Measurements from ENCODE around the gene MBP.
A peak's percentile ranks its signal among the peaks of the same experiment; 100 is the strongest.

Gene MBP

DNA sequence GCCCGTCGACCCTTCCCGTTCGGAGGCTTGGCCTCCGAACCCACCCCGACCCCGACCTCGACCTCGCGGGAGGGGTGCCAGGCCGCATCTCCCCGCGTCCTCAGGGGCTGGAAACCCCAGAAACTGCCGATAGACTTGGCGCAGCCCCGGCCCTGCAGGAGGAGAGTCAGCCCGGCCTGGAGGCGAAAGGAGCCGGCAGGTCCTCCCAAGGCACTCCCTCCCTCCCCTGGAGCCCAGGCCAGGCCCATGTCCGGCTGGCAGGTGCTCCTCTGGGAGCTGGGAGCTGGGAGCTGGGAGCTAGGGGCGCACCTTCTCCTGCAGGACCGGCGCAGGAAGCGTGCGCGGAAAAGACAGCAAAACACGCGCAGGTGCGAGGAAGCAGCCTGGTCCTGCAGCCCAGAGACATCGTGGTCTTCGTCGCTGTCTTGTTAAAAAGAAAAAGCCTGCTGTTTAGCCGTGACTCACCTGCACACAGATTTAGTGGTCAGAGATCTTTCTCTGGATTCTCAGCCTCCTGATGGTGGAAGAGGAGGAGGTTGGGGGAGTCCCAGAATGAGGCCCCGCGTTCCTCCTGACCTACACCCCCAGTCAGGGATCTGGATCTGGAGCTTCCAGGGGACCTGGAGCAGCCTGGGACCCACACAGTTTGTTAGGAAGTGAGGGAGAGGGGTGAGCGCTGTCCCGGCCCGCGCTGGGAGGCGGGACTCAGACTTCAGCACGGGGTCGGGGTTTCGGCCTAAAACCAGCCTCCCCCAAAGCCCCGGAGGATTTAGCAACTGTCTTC is 660 bp upstream of the MBP start:
- peak; percentile 60 for DNase-seq

DNA sequence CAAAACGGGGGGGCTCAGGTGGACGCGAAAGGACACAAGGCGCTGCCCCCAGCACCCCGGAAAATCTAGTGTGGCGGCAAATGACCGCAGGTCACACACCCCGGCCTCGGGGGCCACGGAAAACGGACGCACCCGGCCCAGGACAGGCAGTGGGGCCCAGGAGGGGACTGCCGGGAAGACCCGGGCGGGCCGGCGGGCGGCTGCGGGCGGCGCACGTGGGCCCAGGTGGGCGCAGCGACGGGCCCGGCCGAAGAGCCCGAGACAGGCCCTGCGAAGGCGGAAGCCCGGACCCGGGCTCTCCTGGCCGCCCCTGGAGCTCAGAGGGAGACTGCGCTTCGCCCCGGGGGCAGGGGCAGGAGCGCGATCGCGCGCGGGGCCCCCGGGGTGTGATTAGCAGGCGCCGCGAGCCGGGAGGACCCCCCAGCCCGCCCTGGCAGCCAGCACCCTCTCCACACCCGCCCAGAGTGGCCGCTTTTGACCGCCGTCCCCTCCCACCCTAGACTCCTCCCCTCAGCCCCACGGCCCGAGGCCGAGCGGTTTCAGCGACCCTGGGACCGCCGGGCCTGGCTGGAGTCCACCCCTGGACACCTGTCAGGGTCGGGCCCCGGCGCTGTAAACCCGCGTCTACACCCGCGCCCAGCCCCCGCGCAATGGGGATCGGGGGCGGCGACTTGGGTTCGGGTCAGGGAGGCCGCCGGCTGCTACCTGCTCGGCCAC is 773 bp downstream of the MBP start:
- peak; percentile 30 for DNase-seq

DNA sequence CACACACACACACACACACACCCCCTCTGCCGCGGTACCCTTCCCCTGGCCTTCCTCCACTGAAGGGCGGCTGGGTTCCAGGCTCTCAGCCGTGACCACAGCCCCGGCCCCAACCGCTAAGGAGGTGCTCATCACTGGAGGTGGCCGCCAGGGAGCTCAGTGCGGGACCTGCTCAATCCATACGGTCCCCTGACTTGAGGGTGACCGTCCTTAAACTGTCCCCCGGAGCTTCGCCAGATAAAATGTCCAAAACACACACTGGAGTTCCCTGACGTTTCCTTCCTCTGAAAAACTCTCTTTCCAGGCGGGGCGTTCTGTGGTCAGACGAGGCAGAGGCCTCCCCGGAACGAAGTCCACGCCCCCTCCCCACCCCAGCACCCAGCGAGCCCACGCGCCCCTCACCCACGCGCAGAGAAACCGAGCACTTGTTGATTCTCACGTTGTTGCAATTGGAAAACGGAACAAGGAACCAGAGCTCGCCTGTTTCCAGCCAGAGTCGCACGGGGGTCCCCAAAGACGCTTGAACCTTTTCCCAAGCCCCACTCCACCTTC is 1.4 kb downstream of the MBP start:
- DNase-seq: no peak

DNA sequence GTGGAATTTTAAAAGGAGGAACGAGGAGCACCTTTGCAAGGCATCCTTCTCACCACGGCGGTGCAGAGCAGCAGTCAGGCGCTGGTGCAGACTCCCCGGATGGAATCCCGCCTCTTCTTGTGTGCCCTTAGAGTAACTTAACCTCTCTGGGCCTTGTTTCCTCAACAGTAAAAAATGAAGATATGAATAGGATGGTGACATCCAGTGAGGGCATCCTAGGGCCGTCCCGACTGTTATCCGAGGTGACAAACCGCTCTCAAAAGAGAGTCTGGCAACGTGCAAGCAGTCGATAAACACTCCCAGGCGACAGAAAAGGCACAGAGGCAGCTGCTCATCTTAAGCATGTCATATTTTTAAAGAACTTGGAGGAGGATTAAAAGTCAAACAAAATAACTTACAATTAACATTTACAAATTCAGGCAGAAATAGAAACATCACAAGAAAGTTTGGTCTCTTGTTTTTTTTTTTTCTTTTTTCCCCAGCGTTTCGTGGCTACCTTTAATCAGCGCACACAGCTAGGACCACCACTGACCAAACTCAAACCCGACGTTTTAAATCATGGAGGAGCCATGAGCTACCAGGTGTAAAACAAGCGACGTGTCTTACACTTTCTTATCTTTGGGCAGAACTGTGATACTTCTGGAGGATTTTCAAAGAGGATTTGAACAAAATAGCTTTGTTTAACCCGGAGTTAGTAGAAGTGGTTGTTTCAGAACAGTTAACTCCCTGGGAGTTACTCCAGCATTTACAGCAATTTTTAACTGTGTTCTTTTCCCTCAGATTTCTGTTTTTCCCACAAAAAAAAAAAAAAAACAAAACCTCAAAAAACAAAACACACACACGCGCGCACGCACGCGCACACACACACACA is 2.1 kb downstream of the MBP start:
- DNase-seq: no peak

DNA sequence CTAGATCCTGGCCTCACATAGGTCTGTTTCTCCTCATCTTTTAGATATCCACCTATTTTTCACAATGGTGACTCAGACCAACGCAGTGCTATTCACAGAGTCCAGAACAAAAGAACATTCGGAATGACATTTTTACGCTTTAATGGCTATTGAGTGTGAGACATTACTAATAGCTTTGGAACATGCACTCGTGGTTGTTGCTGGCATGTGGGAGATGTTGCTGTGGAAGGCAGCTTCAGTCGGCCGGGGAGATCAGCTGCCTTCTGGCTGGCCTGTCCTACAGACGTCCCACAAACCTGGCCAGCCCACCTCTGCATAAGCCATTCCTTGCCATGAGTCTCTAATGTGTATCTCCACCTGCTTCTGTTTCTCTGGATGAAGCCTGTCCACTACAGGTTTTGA is 3.4 kb downstream of the MBP start:
- DNase-seq: no peak

DNA sequence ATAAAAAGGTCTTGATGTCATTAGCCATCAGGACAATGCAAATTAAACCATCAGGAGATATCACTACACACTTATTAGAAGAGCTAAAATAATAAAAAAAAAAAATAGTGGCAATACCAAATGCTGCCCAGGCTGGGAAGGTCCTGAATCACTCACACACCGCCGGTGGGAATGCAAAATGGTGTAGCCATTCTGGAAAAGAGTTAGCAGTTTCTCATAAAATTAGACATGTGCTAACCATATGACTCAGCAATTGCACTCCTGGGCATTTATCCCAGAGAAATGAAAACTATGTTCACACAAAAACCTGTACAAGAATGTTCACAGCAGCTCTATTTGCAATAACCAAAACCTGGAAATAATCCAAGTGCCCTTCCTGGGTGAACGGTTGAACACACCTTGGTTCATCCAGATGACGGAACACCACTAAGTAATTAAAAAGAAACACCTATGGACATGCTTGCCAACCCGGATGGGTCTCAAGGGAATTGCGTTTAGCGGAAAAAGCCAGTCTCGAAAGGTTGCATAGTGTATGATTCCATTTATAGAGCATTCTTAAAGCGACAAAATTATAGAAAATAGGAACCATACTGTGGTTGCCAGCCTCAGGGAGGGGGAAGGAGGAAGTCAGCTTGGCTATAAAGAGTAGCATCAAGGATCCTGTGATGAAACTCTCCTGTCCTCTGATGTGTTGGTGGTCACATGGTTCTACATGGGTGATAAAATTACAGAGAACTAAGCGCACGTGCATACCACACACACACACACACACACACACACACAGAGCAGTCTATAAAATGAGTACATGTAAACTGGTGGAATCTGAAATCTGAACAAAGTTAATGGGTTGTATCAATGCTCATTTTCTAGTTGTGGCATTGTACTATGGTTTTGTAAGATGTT is 4.6 kb downstream of the MBP start:
- no peak for DNase-seq

DNA sequence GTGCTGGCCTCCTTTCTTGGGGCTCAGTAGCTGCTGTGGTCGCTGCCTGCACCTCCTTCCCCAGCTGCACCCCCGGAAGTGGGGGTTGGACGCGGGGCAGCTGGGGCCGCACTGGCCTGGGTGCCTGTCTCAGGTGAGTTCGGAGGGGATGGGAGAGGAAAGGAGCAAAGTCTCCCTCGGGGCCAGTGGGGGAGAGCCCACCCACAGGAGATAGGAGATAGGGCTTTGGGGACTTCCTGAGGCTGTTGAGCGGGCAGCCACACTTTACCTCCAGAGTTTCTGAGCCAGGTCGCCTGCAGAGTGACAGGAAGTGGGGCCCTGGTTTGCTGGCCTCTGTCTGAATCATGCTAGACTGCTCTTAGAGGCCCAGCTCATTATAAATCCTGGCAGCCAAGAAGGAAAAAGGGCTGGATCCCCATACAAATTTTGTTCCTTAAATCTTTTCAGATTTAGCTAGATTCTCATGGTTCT is 8.1 kb downstream of the MBP start:
- no peak for DNase-seq

DNA sequence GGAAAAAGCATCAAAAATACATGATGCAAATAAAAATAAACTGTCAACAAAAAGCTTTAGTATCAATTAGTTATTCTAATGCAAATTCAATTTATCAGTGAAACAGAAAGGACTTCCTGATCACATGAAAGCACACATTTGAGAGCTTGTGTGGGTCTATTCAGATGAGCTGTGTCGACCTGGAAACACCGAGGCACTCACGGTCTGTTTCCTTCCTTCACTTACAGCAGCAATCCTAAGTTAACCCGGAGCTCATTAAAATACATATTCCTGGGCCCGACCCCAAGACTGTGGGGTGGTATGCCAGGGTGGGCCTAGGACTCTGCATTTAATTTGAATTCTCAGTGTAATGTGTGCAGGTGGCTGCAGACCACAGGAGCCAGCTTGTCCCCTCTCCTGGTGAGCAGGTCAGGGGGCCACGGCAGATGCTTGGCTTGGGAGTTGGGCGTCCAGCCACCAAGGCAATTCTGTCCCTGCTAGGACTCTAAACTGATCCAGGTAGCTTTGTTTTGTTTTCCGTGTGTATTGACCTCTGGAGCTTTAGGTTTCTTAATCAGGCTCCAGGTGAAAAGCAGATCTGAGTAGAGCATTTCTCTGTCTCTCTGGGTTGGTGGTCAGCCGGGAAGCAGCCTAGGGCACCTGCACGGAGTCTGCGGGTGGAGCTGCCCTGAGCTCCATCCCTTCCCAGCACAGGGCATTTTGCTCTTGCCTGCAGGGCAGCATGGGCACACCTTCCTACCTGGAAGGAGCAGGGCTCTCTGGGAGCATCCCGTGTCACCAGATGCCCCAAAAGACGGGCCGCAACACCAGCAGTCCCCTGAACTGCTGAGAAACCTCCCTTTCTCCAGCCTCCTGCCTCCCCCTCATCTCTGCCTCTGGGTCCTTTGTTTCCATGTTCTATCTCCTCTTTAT is 9.0 kb downstream of the MBP start:
- DNase-seq: no peak

DNA sequence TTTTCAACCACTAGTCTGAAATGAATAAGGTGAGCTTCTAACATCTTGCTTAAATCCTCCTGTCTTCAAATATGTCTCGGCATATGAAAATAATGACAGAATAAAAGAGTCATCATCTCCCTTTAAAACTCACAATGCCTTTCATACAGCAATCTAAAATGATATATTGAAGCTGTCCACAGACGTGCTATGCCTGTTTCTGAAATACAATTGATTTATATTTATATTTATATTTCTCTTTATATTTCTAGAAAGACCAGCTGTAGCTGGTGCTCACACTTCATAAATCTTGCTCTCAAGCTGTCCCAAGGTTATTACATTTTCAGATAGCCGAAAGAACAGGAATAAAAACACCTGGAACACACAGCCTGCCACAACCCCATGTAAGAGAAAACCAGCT is 11.1 kb downstream of the MBP start:
- DNase-seq: no peak

DNA sequence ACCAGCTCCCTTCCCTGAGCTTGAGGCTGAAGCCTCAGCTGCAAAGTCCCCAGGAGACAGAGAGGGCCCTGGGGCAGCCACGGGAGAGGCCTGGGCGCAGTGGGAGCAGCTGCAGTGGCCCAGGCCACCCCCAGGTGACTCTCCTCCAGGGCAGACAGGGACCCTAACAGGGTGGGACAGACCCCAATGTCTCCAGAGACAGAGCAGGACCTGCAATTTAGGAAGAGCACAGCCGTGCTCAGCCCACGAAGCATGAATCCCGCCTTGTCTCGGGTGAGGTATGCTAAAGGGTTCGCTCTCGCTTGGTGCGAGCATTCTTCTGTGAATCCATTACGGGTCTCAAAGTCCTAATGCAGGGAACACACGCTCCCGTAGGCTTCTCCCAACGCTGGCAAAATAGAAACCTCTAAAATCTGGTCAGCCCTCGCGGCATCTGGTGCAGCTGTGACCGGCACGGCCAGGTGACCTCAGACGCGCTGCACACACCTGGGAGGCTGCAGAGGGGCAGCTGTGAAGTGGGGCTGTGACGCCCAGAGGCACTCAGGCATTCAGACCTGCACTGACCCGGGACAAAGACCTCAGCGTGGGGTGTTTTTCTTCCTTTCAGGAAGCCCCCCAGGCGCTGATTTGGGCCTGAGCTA is 12.6 kb downstream of the MBP start:
- DNase-seq: no peak

DNA sequence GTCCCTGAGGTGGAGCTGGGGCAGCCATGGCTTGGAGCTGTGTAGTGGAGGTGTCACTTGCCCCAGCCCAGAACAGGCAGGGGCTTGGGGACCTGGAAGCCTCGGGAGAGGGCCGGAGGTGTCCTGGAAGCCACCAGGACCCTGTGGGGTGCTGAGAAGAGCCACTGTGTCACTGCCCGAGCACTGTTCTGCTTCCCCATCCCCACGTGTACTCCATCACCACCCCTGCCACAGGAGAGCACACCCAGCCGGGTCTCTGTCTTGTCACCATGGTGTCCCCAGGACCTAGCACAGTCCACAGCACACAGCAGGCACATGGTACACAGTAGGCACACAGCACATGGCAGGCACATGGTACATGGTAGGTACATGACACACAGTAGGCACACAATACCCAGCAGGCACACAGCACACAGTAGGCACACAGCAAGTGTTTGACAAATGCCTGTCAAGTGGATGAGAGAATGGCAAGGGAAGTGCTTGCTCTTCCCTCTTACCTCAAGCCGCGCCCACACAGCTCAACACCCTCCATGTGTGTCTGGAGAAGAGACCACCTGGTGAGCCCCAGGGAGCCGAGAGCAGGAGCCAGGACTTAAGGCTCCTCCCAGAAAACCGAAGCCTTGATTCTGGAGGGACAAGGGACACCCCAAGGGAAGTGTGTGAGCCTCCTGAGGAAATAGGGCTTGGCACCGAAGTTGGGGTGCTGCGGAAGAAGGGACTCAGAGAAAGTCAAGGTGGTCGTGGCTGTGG is 13.3 kb downstream of the MBP start:
- DNase-seq: no peak

DNA sequence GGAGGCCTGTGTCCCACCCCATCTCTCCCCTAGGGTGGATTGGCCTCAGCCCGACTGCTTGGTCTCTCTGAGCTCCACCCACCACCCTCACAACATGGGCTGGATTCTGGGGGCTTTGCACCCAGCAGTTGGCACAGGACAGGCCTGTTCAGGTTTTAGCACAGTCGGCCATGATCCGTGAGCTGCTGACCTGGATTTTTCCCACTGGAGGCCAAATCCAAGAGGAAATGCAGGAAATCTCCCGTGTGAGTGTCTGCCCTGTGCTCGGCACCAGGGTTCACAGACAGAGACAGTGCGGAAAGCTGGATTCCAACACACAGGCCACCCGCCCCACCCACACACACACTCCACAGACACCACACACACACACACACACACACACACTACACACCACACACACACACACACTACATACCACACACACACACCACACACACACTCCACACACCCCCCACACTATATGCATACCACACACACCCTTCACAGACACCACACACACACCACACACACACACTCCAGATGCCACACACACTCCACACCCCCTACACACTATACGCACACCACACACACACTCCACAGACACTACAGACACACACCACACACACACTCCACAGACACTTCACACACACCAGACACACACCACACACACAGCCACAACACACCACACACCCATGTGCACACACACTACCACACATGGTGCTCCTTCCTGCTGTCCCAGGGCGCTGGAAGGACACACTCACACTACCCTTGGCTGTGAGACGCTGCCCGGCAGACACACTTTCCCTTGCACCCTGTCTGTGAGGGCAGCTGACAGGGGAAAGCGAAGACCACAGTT is 14.1 kb downstream of the MBP start:
- no peak for DNase-seq

DNA sequence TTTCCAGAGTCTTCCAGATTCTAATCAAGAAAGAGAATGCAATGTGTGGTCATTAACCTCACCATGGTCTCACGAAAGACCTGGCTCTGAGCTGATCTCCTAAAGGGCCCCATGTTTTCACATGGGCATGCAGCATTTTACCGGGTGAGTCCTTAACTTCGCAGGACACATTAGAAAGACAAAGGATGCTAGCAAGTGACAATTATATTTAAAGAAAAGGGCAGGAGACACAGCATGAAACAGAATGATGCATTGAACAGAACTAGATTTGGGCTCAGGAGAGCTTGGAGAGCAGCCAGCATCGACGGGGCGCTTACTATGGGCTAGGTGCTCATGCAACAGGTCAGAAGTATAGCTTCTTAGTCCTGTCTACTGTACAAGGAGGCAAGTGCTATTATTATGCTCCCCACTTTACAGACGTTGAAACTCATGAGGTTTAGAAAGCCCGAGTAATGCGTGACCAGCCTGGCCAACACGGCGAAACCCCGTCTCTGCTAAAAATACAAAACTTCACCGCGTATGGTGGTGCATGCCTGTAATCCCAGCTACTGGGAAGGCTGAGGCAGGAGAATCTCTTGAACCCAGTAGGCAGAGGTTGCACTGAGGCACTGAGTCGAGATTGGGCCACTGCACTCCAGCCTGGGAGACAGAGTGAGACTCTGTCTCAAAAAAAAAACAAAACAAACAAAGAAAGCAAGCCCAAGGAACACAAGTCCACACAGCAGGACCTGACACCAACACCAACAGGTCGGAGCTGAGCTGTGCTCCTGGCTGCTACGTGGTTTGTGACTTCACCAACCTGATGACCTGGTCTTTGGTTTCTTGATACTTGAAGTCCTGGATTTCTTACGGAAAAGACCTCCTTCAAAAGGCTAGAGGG is 16.1 kb downstream of the MBP start:
- no peak for DNase-seq

DNA sequence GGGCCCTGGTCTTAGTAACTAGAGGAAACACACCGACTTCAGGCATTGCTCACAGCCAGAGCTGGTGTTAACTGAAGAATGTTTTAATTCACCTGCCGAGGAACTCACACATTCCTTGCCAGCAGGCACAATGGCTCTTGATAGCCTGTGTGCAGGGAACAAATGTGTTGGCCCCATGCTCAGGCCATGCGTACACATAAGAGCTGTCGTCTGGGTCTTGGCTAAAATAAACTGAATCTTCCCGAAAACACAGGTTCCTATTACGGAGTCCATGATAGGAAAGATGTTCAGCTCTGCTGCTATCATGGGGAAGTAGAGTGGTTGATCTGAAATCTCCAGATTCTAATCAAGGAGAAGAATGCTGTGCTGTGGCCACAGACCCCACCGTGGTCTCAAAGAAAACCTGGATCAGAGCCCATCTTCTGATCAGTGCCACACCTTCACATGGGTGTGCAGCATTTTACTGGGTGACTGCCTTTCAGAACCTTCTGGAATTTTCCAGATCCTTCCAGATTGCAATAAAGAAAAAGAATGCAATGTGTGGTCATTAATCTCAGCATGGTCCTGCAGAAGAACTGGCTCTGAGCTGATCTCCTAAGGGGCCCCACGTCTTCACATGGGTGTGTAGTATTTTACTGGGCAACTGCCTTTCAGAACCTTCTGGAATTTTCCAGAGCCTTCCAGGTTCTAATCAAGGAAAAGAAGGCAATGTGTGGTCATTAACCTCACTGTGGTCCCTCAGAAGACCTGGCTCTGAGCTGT is 17.2 kb downstream of the MBP start:
- no peak for DNase-seq

DNA sequence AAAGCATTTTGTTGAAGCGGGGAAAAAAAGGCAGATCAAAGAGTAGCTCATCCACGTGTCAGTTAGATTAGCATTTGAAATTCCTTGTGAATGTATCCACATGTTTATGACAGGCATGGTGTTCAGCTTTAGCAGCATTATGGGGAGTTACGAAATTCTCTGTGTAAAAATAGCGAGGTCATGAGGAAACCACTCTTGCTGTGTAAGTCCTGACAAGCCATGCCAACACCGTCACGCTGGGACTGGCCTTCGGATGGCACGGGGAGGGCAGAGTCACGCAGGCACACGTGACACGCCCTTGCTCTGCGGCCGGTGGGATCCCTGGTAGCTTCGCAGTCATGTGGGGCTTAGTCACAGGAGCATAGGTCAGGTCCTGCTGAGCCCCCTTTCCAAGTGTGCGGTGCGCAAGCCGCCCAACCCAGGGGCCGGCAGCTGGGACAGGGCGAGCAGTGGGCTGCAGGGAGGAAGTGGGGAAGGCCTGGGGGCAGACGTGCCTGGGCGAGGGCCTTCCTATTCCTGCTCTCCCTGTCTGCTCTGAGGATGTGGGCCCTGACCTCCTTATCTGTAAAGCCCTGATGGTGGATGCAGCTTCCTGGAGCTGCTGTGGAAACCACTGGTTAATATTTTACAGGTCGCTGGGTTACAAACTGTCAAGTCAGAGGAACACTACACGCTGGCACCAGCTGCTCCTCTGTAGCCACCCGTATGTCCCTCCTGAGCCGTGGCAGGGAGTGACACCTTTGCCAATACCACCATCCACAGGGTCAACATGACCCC is 18.0 kb downstream of the MBP start:
- no peak for DNase-seq

DNA sequence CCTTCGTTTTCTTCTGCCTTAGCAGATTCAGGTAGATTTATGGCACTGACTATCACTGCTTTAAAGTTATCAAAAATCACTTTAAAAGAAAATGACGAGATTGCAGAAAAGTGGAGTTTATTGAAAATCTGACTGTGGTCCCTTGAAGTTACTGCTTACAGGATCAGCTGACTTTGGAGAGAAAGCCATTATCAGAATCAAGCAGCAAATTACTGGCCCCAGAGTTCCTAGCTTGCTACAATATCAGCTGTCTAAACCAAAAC is 18.5 kb downstream of the MBP start:
- DNase-seq: no peak

Data from retina (tissue), 1 donor.